ENCODE measurements around the gene EGFR.

DNA sequence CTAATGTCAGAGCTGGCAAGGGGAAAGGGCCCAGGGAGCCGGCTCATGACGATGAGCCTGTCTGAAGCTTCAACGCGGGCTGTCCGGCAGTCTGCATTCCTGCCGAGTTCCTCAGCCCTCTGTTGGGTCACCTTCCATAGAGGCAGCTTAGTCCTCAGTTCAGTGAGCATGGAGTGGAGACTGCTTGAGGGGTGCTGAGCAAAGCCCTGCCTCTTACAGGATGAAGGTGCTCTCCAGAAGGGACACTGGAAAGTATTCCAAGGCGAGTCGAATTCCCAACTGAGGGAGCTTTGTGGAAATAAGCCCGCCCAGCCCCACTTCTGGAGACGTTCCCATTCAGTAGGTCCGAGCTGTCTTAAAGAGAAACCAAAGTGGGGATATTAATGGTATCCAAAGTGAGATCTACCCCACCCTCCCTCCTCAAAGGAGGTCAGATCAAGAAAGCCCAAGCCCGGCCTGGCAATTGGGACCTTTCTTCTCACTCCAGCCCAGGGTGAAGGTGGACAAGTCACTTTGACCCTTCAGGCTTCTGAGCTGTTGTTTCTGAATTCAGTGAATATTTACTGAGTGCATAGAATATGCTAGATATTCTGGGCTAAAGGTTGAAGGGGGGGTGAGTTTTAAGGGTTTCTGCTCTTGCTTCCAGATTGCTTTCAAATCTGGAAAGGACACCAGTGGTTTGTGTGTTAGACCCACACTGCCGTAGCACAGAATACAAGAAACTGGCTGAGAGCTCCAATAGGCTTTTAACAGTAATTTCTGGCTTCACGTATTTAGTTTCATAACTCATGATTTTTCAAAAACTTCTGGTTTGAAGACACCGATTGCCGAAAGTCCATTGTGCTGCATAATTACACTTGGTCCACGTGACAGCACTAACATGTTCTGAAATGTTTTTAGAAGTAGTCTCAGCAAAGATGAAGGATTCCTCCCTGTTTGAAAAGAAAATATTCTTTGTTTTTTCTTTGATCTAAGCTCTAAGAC lies 3.5 kb downstream of the EGFR start:
- TF ChIP-seq CTCF (IDR thresholded peaks at IDR 0.05; ENCODE audit: borderline replicate concordance, extremely low read depth, low read length, poor library complexity, severe bottlenecking) (no peak), EZH2 (IDR thresholded peaks at IDR 0.05; ENCODE audit: borderline replicate concordance, low read depth, low read length, severe bottlenecking) (no peak)
